GM19328 (cell line): ENCODE measurements around the gene LGALS7B.
"Not testable (repeated sequence)": the region's sequence is repeated elsewhere in the genome, so short reads cannot be mapped to it uniquely, and the experiment has no call there.

Experiments
- ATAC-seq: cut with Tn5 transposase; IDR thresholded peaks from one replicate; pipeline ENCODE4 v1.9.1; 2021; ENCODE audit warnings: mild to moderate bottlenecking, moderate library complexity; ENCODE audit not compliant: unreplicated experiment

The LGALS7B gene

DNA sequence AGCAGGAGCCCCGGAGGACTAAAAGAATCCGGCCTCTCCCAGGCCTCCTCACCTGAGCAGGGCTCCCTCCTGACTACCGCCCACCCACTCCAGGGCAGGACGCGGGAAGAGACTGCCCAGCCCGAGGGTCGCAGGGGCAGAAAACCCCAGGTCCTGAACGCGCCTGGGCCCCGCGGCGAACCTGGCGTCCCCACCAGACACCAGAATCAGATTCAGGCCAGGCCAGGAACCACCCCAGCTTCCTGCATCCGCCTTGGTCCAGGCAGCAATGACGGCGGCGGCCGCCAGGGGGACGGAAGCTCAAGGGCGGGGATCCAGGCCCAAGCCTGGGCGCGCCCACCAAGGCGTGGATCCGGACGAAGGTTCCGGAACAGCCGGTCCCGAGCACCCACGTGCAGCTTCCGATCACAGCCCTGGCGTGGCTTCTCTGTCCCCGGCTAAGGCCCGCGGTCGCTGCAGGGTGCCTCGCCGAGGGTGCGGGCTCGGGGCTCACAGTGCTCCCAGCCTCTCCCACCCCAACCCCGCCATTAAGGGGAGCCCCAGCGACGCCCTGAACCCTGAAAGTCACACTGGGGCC, 19.3 kb upstream of the LGALS7B start:
- ATAC-seq: no peak

DNA sequence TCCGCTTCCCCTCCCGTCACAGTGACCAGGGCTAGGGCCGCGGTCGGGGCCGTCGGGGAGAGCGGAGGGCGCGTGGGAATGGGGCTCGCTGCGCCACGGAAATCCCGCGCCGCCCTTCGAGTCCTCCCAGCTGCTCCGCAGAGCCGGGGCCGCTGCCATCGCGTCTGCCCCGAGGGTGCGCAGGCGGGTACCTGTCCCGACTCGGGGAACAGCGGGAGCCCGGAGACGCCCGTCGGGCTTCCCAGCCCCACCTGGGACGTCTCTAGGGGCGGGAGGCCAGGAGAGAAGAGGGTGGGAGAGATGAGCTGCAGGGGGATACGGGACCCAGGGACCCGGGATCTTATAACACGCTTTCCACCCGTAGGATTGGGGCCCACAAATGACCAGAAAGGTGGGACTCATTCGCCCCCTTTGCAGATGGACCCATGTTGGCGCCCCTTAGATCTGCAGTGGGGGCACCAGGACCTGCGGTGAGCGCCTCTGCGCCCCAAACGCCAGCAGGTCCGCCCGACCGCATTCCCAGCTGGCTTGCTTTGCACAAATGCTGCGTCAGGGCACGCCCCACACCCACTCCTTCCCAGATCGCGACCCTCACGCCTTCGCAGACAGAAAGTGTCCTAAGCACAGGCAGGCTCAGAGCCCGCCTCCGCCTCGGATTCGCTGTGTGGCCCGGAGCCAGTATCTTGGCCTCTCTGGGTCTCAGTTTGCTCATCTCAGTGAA, 18.6 kb upstream of the LGALS7B start:
- not testable (repeated sequence) for ATAC-seq

DNA sequence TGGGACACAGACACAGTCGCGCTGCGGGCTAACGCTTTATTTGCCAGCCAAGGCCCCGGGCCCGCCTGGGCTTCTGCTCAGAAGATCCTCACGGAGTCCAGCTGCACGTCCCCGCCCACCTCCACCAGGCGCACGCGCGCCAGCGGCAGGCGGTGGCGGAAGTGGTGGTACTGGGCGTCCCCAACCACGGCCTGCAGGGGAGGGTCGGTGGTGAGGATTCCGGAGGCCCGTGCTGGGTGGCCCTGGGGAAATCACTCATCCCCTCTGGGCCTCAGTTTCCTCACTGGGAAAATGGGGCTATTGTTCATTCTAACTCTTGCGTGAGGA, 18.1 kb upstream of the LGALS7B start:
- not testable (repeated sequence) for ATAC-seq

DNA sequence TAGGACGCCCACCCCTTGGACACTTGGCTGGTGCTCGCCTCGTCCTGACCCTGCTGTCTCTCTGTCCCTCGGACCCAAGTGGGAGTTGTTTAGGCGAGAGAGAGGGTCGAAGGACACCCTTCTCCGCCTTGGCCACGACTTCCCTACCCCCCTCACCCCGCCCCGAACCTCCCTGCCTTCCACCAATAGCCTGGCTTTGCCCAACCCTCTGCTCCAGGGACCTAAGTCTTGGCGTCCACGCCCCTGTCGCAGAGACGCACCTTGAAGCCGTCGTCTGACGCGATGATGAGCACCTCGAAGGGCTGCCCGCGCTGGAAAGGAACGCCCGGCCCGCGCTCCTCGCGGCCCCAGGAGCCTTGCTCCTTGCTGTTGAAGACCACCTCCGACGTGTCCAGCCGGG, 17.4 kb upstream of the LGALS7B start:
- not testable (repeated sequence) for ATAC-seq

DNA sequence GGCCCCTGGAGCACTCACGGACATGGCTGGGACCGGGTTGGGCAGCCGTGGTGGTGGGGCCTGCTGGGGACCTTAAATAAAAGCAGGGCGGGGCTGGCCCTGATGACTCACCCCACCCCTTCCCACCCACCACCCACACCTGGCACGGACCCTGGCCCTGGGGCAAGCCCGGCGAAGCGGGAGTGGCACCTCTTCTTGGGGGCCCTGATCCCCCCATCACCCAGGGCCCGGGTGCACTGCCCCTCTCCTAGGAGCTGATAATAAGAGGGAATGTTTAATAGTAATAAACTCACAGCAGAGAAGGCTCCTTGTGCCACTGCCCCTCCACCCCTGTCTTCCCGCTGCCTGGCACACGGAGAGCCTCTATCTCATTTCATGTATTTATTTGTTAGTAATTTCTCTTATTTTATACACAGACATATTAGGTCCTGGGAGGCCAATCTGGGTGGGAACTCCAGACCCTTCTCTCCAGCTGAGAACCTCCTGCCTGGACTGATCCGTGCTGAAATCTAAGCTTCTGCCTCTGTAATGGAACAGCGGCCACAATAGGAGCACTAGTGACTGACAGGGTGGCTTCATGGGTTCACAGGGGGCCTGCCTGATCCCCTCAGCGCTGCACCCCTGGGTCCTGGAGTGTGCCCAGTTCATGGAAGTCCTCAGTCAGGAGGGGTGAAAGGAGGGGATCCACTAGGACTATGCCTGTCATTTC, 15.4 kb upstream of the LGALS7B start, which contains the start of gene LGALS7:
Gene LGALS7, minus strand, starts transcription at position 49 of the 709 bp plus-strand sequence. Its CDS starts 25 bp downstream, at position 24.
- ATAC-seq: no peak

DNA sequence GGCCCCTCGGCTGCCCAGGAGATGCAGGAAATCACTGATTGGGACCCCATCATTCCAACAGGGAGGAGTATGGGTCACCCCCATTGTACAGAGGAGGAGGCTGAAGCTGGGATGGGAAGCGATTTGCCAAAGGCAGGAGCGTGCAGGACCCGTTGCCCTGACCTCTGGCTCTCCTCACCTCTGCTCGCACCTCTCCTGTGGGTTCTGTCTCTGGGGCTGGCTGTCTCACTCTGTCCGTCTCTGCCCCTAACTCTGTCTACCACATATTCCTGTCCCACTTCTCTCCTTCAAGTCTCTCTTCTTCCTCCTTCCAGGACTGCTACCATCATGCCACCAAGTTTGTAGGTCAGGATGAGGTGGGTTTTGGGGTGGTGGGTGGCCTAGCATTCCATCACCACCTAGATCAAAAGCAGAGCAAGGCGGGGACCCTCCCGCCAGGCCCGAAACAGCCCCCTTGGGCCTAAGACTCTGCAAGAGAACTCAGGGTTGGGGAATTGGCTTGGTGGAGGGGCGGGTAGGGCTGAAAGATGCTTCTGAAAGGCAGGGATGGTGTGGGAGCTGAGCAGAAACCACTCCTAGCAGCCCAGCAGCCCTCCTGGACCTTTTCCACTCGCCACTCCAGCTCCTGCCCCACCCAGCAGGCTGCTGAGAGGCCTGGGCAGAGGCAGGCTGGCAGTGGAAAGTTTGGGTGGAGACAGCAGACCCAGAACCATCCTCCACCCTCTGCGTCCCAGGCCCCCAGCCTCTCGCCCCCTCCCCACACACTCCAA, 14.6 kb upstream of the LGALS7B start:
- ATAC-seq: no peak

DNA sequence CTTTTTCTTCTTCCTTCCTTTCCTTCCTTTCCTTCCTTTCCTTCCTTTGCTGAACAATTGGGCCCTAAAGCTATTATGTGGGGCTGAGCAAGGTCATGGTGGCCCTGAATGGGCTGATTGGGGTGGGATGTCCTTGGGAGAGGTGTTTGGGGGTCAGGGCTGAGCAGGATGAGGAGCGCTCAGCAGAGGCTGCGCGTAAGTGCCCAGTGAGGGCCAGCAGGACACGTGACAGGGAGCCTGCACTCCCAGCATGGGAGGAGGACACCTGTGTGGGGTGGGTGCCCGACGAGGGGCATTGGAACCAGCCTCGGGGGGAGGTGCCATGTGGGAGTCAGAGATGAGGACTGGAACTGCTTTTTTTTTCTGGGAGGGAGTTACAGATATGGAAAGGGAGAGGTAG, 10.3 kb upstream of the LGALS7B start:
- ATAC-seq: no peak

DNA sequence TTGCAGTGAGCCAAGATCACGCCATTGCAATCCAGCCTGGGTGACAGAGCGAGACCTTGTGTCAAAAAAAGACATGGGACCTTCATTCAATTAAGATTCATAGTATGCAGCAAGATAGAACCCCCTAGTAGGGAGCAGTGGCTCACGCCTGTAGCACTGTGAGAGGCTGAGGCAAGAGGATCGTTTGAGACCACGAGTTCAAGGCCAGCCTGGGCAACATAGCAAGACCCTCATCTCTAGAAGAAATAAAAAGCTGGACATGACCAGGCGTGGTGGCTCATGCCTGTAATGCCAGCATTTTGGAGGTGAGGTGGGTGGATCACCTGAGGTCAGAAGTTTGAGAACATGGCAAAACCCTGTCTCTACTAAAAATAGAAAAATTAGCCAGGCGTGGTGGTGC, 8.6 kb upstream of the LGALS7B start:
- no peak for ATAC-seq

DNA sequence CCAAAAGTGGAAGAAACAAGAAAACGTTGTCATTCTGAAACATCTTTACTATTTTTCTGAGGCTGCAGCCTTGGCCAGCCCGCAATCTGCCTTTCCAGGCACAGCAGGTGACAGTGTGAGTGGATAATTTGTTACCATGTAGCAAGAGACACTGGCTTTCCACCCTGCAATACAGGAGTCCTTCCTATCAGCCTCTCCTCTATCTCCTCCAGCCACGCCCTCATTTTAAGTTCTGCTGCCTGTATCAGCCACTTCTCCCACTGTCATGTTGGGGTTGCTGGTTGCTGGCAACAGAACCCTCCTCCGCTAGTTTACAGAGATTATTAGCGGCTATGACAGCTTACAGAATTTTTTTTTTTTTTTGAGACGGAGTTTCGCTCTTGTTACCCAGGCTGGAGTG, 7.9 kb upstream of the LGALS7B start:
- ATAC-seq: no peak

DNA sequence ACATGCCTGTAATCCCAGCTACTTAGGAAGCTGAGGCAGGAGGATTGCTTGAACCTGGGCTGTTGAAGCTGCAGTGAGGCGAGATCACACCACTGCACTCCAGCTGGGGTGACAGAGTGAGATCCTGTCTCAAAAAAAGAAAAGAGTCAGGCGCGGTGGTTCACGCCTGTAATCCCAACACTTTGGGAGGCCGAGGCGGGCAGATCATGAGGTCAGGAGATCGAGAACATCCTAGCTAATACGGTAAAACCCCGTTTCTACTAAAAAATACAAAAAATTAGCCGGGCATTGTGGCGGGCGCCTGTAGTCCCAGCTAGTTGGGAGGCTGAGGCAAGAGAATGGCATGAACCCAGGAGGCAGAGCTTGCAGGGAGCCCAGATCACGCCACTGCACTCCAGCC, 6.8 kb upstream of the LGALS7B start:
- not testable (repeated sequence) for ATAC-seq

DNA sequence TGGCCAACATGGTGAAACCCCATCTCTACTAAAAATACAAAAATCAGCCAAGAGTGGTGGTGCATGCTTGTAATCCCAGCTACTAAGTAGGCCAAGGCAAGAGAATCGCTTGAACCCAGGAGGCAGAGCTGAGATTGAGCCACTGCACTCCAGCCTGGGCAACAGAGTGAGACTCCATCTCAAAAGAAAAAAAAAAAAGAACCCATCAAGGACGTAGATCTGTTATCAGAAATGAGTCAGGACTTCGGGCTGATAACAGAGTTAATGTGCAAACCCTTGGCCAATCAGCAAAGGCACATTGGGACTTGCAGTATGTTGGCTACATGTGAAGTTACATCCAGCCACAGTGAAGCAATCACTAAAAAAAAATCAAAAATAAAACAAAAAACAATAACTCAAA, 4.8 kb upstream of the LGALS7B start:
- ATAC-seq: no peak

DNA sequence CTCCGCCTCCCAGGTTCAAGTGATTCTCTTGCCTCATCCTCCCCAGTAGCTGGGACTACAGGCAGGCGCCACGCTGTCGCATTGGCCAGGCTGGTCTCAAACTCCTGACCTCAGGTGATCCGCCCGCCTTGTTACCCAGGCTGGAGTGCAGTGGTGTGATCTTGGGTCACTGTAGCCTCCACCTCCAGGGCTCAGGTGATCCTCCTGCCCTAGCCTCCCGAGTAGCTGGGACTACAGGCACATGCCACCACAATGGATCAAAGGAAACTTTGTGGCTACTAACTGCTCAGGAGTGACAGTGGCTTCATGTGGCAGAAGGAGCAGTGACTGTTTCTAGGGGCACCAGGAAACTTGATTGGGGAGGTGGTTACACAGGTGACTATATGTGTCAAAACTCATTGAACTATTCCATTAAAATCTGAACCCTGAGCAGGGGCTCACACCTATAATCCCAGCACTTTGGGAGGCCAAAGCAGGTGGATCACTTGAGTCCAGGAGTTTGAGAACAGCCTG, 3.8 kb upstream of the LGALS7B start:
- no peak for ATAC-seq

DNA sequence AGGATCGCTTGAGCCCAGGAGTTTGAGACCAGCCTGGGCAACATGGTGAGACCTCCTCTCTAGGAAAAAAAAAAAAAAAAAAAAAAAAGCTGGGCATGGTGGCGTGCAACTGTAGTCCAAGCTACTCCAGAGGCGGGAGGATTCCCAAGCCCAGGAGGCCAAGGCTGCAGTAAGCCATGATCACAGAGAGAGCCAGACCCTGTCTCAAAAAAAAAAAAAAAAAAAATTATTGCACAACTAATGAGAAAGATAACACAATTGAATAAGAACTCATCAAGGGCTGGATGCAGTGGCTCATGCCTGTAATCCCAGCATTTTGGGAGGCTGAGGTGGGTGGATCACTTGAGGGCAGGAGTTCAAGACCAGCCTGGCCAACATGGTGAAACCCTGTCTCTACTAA, 2.9 kb upstream of the LGALS7B start:
- ATAC-seq: not testable (repeated sequence)

DNA sequence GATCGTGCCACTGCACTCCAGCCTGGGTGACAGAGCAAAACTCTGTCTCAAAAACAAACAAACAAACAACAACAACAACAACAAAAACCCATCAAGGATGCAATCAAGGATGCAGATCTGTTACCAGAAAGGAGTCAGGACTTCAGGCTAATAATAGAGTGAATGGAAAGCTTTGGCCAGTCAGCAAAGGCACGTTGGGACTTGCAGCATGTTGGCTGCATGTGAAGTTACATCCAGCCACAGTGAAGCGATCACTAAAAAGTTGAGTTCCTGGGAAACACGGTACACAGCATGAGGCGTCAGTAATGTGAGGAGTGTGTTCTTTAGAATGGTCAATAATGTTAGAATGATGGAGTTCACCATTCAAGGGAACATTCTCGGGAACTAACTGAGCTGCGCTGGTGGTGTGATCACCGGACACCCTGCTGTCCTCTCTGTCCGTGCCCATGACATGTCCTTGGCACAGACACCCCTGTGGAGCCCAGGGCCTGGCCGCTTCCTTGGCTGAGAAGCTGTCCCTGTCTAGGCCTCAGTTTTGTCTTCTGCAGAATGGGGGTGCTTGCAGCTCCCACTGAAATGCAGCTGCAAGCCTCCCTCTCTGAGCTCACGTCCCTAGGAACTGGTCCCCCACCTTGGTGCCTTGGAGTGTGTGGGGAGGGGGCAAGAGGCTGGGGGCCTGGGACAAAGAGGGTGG, 2.3 kb upstream of the LGALS7B start:
- ATAC-seq: no peak

DNA sequence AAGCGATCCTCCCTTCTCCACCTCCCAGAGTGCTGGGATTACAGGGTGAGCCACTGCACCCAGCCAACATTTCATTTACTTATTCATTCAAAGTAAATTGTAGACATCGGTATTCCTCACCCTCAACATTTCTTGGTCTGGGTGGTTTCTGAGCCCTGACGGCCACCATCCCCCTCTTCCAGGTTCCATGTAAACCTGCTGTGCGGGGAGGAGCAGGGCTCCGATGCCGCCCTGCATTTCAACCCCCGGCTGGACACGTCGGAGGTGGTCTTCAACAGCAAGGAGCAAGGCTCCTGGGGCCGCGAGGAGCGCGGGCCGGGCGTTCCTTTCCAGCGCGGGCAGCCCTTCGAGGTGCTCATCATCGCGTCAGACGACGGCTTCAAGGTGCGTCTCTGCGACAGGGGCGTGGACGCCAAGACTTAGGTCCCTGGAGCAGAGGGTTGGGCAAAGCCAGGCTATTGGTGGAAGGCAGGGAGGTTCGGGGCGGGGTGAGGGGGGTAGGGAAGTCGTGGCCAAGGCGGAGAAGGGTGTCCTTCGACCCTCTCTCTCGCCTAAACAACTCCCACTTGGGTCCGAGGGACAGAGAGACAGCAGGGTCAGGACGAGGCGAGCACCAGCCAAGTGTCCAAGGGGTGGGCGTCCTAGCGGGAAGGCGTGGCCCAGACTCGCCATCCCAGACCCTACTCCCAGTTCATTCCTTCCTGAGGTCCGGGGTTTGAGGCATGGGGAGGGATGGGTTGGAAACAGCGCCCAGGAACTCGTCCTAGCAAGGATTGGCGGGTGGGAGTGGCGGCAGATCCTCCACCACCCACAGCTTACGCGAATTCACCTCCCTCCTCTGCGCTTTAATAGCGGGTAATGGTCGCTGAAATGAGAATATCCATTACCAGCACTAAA, 1.8 kb downstream of the LGALS7B start:
- not testable (repeated sequence) for ATAC-seq

DNA sequence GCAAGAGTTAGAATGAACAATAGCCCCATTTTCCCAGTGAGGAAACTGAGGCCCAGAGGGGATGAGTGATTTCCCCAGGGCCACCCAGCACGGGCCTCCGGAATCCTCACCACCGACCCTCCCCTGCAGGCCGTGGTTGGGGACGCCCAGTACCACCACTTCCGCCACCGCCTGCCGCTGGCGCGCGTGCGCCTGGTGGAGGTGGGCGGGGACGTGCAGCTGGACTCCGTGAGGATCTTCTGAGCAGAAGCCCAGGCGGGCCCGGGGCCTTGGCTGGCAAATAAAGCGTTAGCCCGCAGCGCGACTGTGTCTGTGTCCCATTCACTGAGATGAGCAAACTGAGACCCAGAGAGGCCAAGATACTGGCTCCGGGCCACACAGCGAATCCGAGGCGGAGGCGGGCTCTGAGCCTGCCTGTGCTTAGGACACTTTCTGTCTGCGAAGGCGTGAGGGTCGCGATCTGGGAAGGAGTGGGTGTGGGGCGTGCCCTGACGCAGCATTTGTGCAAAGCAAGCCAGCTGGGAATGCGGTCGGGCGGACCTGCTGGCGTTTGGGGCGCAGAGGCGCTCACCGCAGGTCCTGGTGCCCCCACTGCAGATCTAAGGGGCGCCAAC, 2.6 kb downstream of the LGALS7B start:
- ATAC-seq: not testable (repeated sequence)

DNA sequence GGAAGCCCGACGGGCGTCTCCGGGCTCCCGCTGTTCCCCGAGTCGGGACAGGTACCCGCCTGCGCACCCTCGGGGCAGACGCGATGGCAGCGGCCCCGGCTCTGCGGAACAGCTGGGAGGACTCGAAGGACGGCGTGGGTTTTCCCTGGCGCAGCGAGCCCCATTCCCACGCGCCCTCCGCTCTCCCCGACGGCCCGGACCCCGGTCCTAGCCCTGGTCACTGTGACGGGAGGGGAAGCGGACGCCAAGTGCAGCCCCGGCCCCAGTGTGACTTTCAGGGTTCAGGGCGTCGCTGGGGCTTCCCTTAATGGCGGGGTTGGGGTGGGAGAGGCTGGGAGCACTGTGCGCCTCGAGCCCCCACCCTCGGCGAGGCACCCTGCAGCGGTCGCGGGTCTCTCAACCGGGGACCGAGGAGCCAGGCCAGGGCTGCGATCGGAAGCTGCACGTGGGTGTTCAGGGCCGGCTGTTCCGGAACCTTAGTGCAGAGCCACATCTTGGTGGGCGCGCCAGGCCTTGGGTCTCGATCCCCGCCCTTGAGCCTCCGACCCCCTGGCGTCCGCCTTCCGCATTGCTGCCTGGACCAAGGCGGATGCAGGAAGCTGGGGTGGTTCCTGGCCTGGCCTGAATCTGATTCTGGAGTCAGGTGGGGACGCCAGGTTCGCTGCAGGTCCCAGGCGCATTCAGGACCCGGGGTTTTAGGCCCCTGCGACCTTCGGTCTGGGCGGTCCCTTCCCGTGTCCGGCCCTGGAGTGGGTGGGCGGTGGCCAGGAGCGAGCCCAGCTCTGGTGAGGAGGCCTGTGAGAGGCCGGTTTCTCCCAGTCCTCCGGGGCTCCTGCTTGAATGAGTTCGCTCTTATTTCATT, 3.5 kb downstream of the LGALS7B start:
- no peak for ATAC-seq

DNA sequence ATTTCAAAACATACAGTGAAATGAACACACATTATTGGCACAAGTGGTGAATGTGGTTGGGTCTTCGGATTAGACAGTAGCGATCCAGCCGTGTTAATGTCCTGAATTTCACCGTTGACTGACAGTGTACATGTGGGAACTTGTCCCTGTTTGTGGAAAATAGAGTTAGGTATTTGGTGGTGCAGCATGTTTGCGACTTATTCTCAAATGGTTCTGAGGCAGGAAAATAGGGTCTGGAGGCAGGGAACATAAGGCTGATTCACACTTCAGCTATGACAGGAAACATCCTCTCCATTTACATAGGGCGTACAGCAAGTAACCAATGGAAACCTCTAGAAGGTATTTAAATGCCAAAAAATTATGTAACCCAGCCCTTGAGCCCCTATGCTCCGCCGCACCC, 4.2 kb downstream of the LGALS7B start:
- no peak for ATAC-seq
